Right lobe of liver (tissue), 6 donors: Measurements from ENCODE around the gene SBSN. TPM values are rescaled to one million over a fixed set of nuclear protein-coding genes. Genes with fewer than 3 reads are reported as not detected.

Experiments
- ATAC-seq, 4 donors: fragments of 200-7000 bp; cut with Tn5 transposase; one replicate each; pipeline ENCODE4 v1.9.1; 2020; ENCODE audit warnings: mild to moderate bottlenecking in 4 of 4, moderate library complexity in 4 of 4
- DNase-seq, 3 donors: peaks; one replicate each; pipeline ENCODE4 v3.0.0-alpha.2; 2020
- H3K27ac ChIP-seq, 3 donors: fragments of 200-600 bp; one replicate each; pipeline ENCODE4 v1.8.0; 2022
- H3K27me3 ChIP-seq, 2 donors: fragments of 200-600 bp; one replicate each; pipeline ENCODE4 v1.8.0; 2022
- H3K36me3 ChIP-seq, 4 donors: fragments of 200-600 bp; sonication (generic) in 1 of 4; one replicate each; pipeline versions ENCODE4 v1.5.1 to v1.8.0; 2017 to 2022; ENCODE audit warnings: control low read depth in 1 of 4
- H3K4me1 ChIP-seq, 4 donors: fragments of 200-600 bp; sonication (generic) in 1 of 4; one replicate each; pipeline versions ENCODE4 v1.5.1 to v1.8.0; 2017 to 2022; ENCODE audit warnings: control low read depth in 1 of 4
- H3K4me3 ChIP-seq, 3 donors: fragments of 200-600 bp; one replicate each; pipeline ENCODE4 v1.8.0; 2022
- H3K9me3 ChIP-seq, 4 donors: fragments of 200-600 bp; sonication (generic) in 1 of 4; one replicate each; pipeline versions ENCODE4 v1.5.1 to v1.8.0; 2017 to 2022; ENCODE audit warnings: control low read depth in 1 of 4
- POLR2A ChIP-seq: fragments of 450-650 bp; IDR thresholded peaks from one replicate; pipeline ENCODE4 v1.6.1; 2017; ENCODE audit warnings: antibody characterized with exemption, mild to moderate bottlenecking
- WGBS: methylation state at CpG from one replicate; pipeline ENCODE4 v1.1.6; 2018; ENCODE audit warnings: low coverage, low lambda C conversion rate; ENCODE audit not compliant: insufficient coverage; ENCODE audit errors: missing lambda C conversion rate; 5-methylcytosine and 5-hydroxymethylcytosine counted together
- intact Hi-C, 2 donors: fragments of 100-400 bp; cut with DNase I; formaldehyde crosslinking; loops; one replicate each; pipeline versions ENCODE4 v1.11.2 to v1.14.1; 2022
- total RNA-seq, 6 experiments: library from RNA; depleted of rRNA in 2 of 6; stranded (reverse); fragments of >200 nt in 2 of 6; fragmentation: NEBNext Ultra II Directional in 3 of 6; extraction: Animal tissue kit (Norgen Biotek cat#: 25700) in 3 of 6; gene quantifications; one replicate each; pipeline versions ENCODE4 v1.1.0 to v1.2.4, GENCODE V29; 2016 to 2023
- TF ChIP-seq, protein P1 (sequence below), 4 donors: fragments of 200-600 bp in 3 of 4; fragments of 450-650 bp in 1 of 4; IDR thresholded peaks; one replicate each; pipeline versions ENCODE4 v1.5.1 to v1.8.0; 2016 to 2022; ENCODE audit warnings: antibody characterized with exemption in 4 of 4, mild to moderate bottlenecking in 2 of 4
- donor health status: DM: no; HTN: yes; CAD: no.
- donor health status: DM: no; HTN: no; CAD: no.
- donor health status: DM: no; HTN: no; CAD: no.
- donor health status: DM: no; HTN: yes; CAD: no.
- donor health status: DM: no; HTN: yes; CAD: no.

The SBSN gene
- total RNA-seq, 6 experiments from 2014 or later = 0.24 TPM; not detected in 5

GRCh38 chr19:35565016-35565856, 37.1 kb upstream of the SBSN start:
- no peak overlapping the region for H3K27ac ChIP-seq

GRCh38 chr19:35563207-35563829, 35.2 kb upstream of the SBSN start, which contains the start of gene ATP4A:
Gene ATP4A, minus strand, starts transcription at chr19:35563658. Its CDS starts 29 bp downstream, at chr19:35563629.
- ATAC-seq = peak in 1 of 4 donors; percentile 9
- Histone ChIP-seq H3K9me3 (no peaks in the 10 kb centered on the region), H3K4me1 (no peaks in the 10 kb centered on the region), H3K27me3 (no peaks in the 10 kb centered on the region), H3K27ac (no peak within 1 kb of the TSS), H3K4me3 (no peak within 1 kb of the TSS), H3K36me3 (no peaks in the 10 kb centered on the region)
- TF ChIP-seq, protein P1, sequence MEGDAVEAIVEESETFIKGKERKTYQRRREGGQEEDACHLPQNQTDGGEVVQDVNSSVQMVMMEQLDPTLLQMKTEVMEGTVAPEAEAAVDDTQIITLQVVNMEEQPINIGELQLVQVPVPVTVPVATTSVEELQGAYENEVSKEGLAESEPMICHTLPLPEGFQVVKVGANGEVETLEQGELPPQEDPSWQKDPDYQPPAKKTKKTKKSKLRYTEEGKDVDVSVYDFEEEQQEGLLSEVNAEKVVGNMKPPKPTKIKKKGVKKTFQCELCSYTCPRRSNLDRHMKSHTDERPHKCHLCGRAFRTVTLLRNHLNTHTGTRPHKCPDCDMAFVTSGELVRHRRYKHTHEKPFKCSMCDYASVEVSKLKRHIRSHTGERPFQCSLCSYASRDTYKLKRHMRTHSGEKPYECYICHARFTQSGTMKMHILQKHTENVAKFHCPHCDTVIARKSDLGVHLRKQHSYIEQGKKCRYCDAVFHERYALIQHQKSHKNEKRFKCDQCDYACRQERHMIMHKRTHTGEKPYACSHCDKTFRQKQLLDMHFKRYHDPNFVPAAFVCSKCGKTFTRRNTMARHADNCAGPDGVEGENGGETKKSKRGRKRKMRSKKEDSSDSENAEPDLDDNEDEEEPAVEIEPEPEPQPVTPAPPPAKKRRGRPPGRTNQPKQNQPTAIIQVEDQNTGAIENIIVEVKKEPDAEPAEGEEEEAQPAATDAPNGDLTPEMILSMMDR (IDR thresholded peaks at IDR 0.05) = no peak
- TF ChIP-seq POLR2A = no peak
- intact Hi-C loops = no loop called here
- no peak for DNase-seq
- 56% methylated on average over 6 of the region's 15 CpGs for WGBS

More at GRCh38 chr19:35565016-35565856, 37.1 kb upstream of the SBSN start:
- Histone ChIP-seq H3K4me1 (no peaks in the 10 kb centered on the region), H3K36me3 (no peaks in the 10 kb centered on the region), H3K4me3 (no peak overlapping the region), H3K9me3 (no peaks in the 10 kb centered on the region), H3K27me3 (no peaks in the 10 kb centered on the region)
- ATAC-seq = no peak
- 57% methylated on average over 4 of the region's 12 CpGs for WGBS
- no peak for DNase-seq
- intact Hi-C loops = no loop called here
- TF ChIP-seq, protein P1 (IDR thresholded peaks at IDR 0.05) = no peak
- no peak for TF ChIP-seq POLR2A

DNA sequence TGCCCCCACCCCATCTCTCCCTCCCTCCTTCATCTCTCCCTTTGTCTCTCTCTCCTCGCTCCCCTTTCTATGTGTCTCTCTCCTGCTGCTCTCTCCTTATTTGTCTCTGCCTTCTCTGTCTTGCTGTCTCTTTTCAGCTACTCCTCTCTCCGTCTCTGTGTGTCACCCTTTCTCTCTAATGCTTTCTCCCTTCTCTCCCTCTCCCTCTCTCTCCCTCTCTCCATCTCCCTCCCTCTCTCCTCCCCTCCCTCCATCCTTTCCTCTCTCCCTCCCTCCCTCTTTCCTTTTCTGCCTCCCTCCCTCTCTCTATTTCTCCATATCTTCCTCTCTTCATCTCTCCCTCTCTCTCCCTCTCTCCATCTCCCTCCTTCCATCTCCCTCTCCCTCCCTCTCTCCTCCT, 34.7 kb upstream of the SBSN start:
- Histone ChIP-seq H3K9me3 (no peaks in the 10 kb centered on the region), H3K27ac (no peak overlapping the region), H3K27me3 (no peaks in the 10 kb centered on the region), H3K4me3 (no peak overlapping the region), H3K4me1 (no peaks in the 10 kb centered on the region), H3K36me3 (no peaks in the 10 kb centered on the region)
- TF ChIP-seq, protein P1 (IDR thresholded peaks at IDR 0.05) = no peak
- no peak for TF ChIP-seq POLR2A
- DNase-seq (no peak), ATAC-seq (no peak)
- intact Hi-C loops = no loop called here
- 80% methylated on average over 2 of the region's 2 CpGs for WGBS

- intact Hi-C loops = no loop called here
- Histone ChIP-seq H3K4me1 (no peaks in the 10 kb centered on the region), H3K27ac (no peak overlapping the region), H3K9me3 (no peaks in the 10 kb centered on the region), H3K27me3 (no peaks in the 10 kb centered on the region), H3K4me3 (no peak overlapping the region), H3K36me3 (no peaks in the 10 kb centered on the region)
- ATAC-seq = no peak
- WGBS = 46% methylated on average over 3 of the region's 17 CpGs
- TF ChIP-seq POLR2A = no peak
- TF ChIP-seq, protein P1 (IDR thresholded peaks at IDR 0.05) = no peak
- no peak for DNase-seq
Measured at GRCh38 chr19:35562336-35562735, 34.2 kb upstream of the SBSN start.
